Tibial nerve (tissue), 4 donors: ENCODE measurements around the gene FHOD1. TPM values are rescaled to one million over a fixed set of nuclear protein-coding genes. Genes with fewer than 3 reads are reported as not detected.

Source experiments
- DNase-seq, 2 donors: peaks; one replicate each; pipeline ENCODE4 v3.0.0-alpha.2; 2019; ENCODE audit warnings: low spot score in 2 of 2
- H3K27ac ChIP-seq, 4 donors: fragments of 200-600 bp; sonication (generic) in 3 of 4; one replicate each; pipeline ENCODE4 v1.5.1; 2017 to 2019; ENCODE audit warnings: mild to moderate bottlenecking in 1 of 4
- H3K27me3 ChIP-seq, 2 donors: fragments of 200-600 bp; sonication (generic) in 1 of 2; one replicate each; pipeline versions ENCODE4 v1.5.1 to v1.6.0; 2017 to 2019
- H3K36me3 ChIP-seq, 3 donors: fragments of 200-600 bp; sonication (generic); one replicate each; pipeline ENCODE4 v1.5.1; 2018 to 2019
- H3K4me1 ChIP-seq, 4 donors: fragments of 200-600 bp; sonication (generic) in 3 of 4; one replicate each; pipeline ENCODE4 v1.5.1; 2017 to 2019
- H3K4me3 ChIP-seq, 4 donors: fragments of 200-600 bp; sonication (generic) in 3 of 4; one replicate each; pipeline ENCODE4 v1.5.1; 2017 to 2019; ENCODE audit warnings: mild to moderate bottlenecking in 1 of 4, moderate library complexity in 1 of 4
- H3K9me3 ChIP-seq, 4 donors: fragments of 200-600 bp; sonication (generic) in 3 of 4; one replicate each; pipeline ENCODE4 v1.5.1; 2017 to 2019
- CTCF ChIP-seq, 5 experiments: fragments of 200-600 bp in 3 of 5; fragments of 450-650 bp in 2 of 5; sonication (generic) in 3 of 5; IDR thresholded peaks; one replicate each; pipeline ENCODE4 v1.5.1; 2016 to 2019; ENCODE audit warnings: antibody characterized with exemption in 5 of 5, mild to moderate bottlenecking in 3 of 5, moderate library complexity in 2 of 5
- EP300 ChIP-seq, 2 donors: sonication (generic); formaldehyde crosslinking; IDR thresholded peaks; one replicate each; pipeline ENCODE4 v1.6.1; 2017; ENCODE audit warnings: antibody characterized with exemption in 2 of 2, mild to moderate bottlenecking in 1 of 2
- POLR2A ChIP-seq, 2 donors: fragments of 450-650 bp; IDR thresholded peaks; one replicate each; pipeline ENCODE4 v1.6.1; 2017; ENCODE audit warnings: antibody characterized with exemption in 2 of 2, mild to moderate bottlenecking in 2 of 2, moderate library complexity in 2 of 2
- WGBS, 2 donors: methylation state at CpG; one replicate each; pipeline ENCODE4 v1.1.5; 2018; 5-methylcytosine and 5-hydroxymethylcytosine counted together
- total RNA-seq, 4 donors: library from RNA; depleted of rRNA; stranded (reverse); fragments of >200 nt; gene quantifications; one replicate each; pipeline ENCODE4 v1.1.0, GENCODE V29; 2016

Gene FHOD1
- total RNA-seq, 4 donors from 2014 or later = 17.3 to 45.3 (median 25.5) TPM

GRCh38 chr16:67202956-67203493 is 44.3 kb downstream of the FHOD1 start:
- Histone ChIP-seq H3K36me3 (peaks cover 0 to 84% (median 0%) of the 10 kb centered on the region in 3 donors), H3K4me3 (no peak overlapping the region), H3K27ac (no peak overlapping the region), H3K27me3 (no peaks in the 10 kb centered on the region), H3K9me3 (no peaks in the 10 kb centered on the region), H3K4me1 (peaks cover 0 to 21% (median 11%) of the 10 kb centered on the region in 4 donors)
- 81 to 85% methylated on average over 16 to 22 of the region's 23 CpGs for WGBS, 2 donors
- no peak for DNase-seq
- no peak for TF ChIP-seq EP300 (IDR thresholded peaks at IDR 0.05)
- TF ChIP-seq CTCF (IDR thresholded peaks at IDR 0.05) = no peak
- TF ChIP-seq POLR2A (IDR thresholded peaks at IDR 0.05) = no peak

- Histone ChIP-seq H3K9me3 (no peaks in the 10 kb centered on the region), H3K27me3 (no peaks in the 10 kb centered on the region), H3K4me1 (peaks cover 0 to 27% (median 13%) of the 10 kb centered on the region in 4 donors), H3K4me3 (no peak overlapping the region), H3K36me3 (peaks cover 0 to 84% (median 4%) of the 10 kb centered on the region in 3 donors), H3K27ac (no peak overlapping the region)
- TF ChIP-seq EP300 (IDR thresholded peaks at IDR 0.05) = no peak
- TF ChIP-seq POLR2A (IDR thresholded peaks at IDR 0.05) = no peak
- TF ChIP-seq CTCF (IDR thresholded peaks at IDR 0.05) = no peak
- DNase-seq = no peak
- 88 to 90% methylated on average over 6 to 10 of the region's 12 CpGs for WGBS, 2 donors
Measured at GRCh38 chr16:67202426-67202825, 44.9 kb downstream of the FHOD1 start.

GRCh38 chr16:67201411-67202345 is 45.6 kb downstream of the FHOD1 start:
- Histone ChIP-seq H3K9me3 (no peaks in the 10 kb centered on the region), H3K36me3 (peaks cover 0 to 85% (median 11%) of the 10 kb centered on the region in 3 donors), H3K27me3 (no peaks in the 10 kb centered on the region), H3K27ac (no peak overlapping the region), H3K4me3 (no peak overlapping the region), H3K4me1 (peaks cover 0 to 32% (median 13%) of the 10 kb centered on the region in 4 donors)
- TF ChIP-seq CTCF (IDR thresholded peaks at IDR 0.05) (no peak), POLR2A (IDR thresholded peaks at IDR 0.05) (no peak), EP300 (IDR thresholded peaks at IDR 0.05) (no peak)
- WGBS, 2 donors = 89 to 90% methylated on average over 28 to 40 of the region's 40 CpGs
- DNase-seq = no peak

- no peak for TF ChIP-seq EP300 (IDR thresholded peaks at IDR 0.05)
- TF ChIP-seq CTCF (IDR thresholded peaks at IDR 0.05) = no peak
- no peak for TF ChIP-seq POLR2A (IDR thresholded peaks at IDR 0.05)
- WGBS, 2 donors = 89 to 91% methylated on average over 4 to 5 of the region's 8 CpGs
- Histone ChIP-seq H3K27ac (no peak overlapping the region), H3K9me3 (no peaks in the 10 kb centered on the region), H3K4me1 (peaks cover 0 to 32% (median 13%) of the 10 kb centered on the region in 4 donors), H3K27me3 (no peaks in the 10 kb centered on the region), H3K4me3 (no peak overlapping the region), H3K36me3 (peaks cover 0 to 85% (median 16%) of the 10 kb centered on the region in 3 donors)
- DNase-seq = no peak
Measured at GRCh38 chr16:67200491-67200890, 46.8 kb downstream of the FHOD1 start.

GRCh38 chr16:67199808-67200198 is 47.5 kb downstream of the FHOD1 start:
- H3K9me3 ChIP-seq = no peaks in the 10 kb centered on the region
- H3K4me3 ChIP-seq = peak overlapping the region in 2 of 4 donors; percentile 29 to 30
- H3K4me1 ChIP-seq = peaks cover 0 to 38% (median 13%) of the 10 kb centered on the region in 4 donors
- 40 to 45% methylated on average over 21 to 22 of the region's 22 CpGs for WGBS, 2 donors
- no peaks in the 10 kb centered on the region for H3K27me3 ChIP-seq
- peak overlapping the region in 1 of 4 donors; percentile 36 for H3K27ac ChIP-seq
- no peak for DNase-seq
- peaks cover 2 to 88% (median 23%) of the 10 kb centered on the region in 3 donors for H3K36me3 ChIP-seq
- no peak for TF ChIP-seq EP300 (IDR thresholded peaks at IDR 0.05)
- no peak for TF ChIP-seq POLR2A (IDR thresholded peaks at IDR 0.05)
- no peak for TF ChIP-seq CTCF (IDR thresholded peaks at IDR 0.05)
